WTC11 (cell line): ENCODE data around the gene CLPTM1L. TPM values are rescaled to one million over a fixed set of nuclear protein-coding genes. Genes with fewer than 3 reads are reported as not detected.

Experiments used
- ATAC-seq: fragments of 200-7000 bp; cut with Tn5 transposase; 2 replicates; pipeline ENCODE4 v1.10.0; 2021; ENCODE audit warnings: mild to moderate bottlenecking, moderate library complexity
- CTCF ChIA-PET: fragments of 300-600 bp; sonication (Branson Sonifier 250); formaldehyde crosslinking; loops from one replicate; lab custom pipeline; 2021; ENCODE audit warnings: antibody characterized with exemption; lab: Charles Lee
- POLR2A ChIA-PET: fragments of 350-600 bp; sonication (Branson Sonifier 250); formaldehyde crosslinking; loops from one replicate; lab custom pipeline; 2021; ENCODE audit warnings: antibody characterized with exemption; lab: Charles Lee
- DNase-seq: peaks from one replicate; pipeline ENCODE4 v3.0.0; 2021; ENCODE audit warnings: low spot score
- H3K27ac Mint-ChIP-seq: 2 replicates; pipeline ENCODE4 v1.8.0; 2021; ENCODE audit warnings: mixed read lengths
- H3K27me3 Mint-ChIP-seq: 2 replicates; pipeline ENCODE4 v1.8.0; 2021; ENCODE audit warnings: low read depth, mild to moderate bottlenecking, moderate library complexity, mixed read lengths
- H3K36me3 Mint-ChIP-seq: 2 replicates; pipeline ENCODE4 v1.8.0; 2021; ENCODE audit warnings: mixed read lengths
- H3K4me1 Mint-ChIP-seq: 2 replicates; pipeline ENCODE4 v1.8.0; 2022; ENCODE audit warnings: mixed read lengths
- H3K4me3 Mint-ChIP-seq: 2 replicates; pipeline ENCODE4 v1.8.0; 2021; ENCODE audit warnings: mild to moderate bottlenecking, moderate library complexity, mixed read lengths
- H3K9me3 Mint-ChIP-seq: 2 replicates; pipeline ENCODE4 v1.8.0; 2021; ENCODE audit warnings: mixed read lengths
- AFF4 ChIP-seq: sonication (generic); formaldehyde crosslinking; IDR thresholded peaks from 2 replicates; pipeline ENCODE4 v1.8.1; 2023; ENCODE audit warnings: mild to moderate bottlenecking, missing genetic modification reagents, borderline replicate concordance
- ARID4B ChIP-seq: sonication (generic); formaldehyde crosslinking; IDR thresholded peaks from 2 replicates; pipeline ENCODE4 v1.8.0; 2023; ENCODE audit warnings: missing genetic modification reagents, mild to moderate bottlenecking, borderline replicate concordance
- ATF2 ChIP-seq: sonication (generic); formaldehyde crosslinking; IDR thresholded peaks from 2 replicates; pipeline ENCODE4 v1.8.1; 2022; ENCODE audit warnings: low read depth, missing genetic modification reagents, borderline replicate concordance
- E2F1 ChIP-seq: sonication (generic); formaldehyde crosslinking; IDR thresholded peaks from 2 replicates; pipeline ENCODE4 v1.8.0; 2022; ENCODE audit warnings: mild to moderate bottlenecking, missing genetic modification reagents
- E2F4 ChIP-seq: sonication (generic); formaldehyde crosslinking; IDR thresholded peaks from 2 replicates; pipeline ENCODE4 v1.8.1; 2022; ENCODE audit warnings: low read depth, mild to moderate bottlenecking, moderate library complexity, missing genetic modification reagents, borderline replicate concordance
- IRF2 ChIP-seq: sonication (generic); formaldehyde crosslinking; IDR thresholded peaks from 2 replicates; pipeline ENCODE4 v1.8.0; 2022; ENCODE audit warnings: low read depth, missing genetic modification reagents, borderline replicate concordance
- MXD4 ChIP-seq: fragments of 250-450 bp; sonication (Bioruptor Pico); IDR thresholded peaks from 2 replicates; pipeline ENCODE4 v1.8.0; 2021; ENCODE audit warnings: mild to moderate bottlenecking, moderate library complexity, borderline replicate concordance
- NR1H2 ChIP-seq: sonication (generic); formaldehyde crosslinking; IDR thresholded peaks from 2 replicates; pipeline ENCODE4 v1.9.0; 2021; ENCODE audit warnings: mild to moderate bottlenecking, moderate library complexity, missing genetic modification reagents
- NR3C1 ChIP-seq: sonication (generic); formaldehyde crosslinking; conservative IDR thresholded peaks from 2 replicates; pipeline ENCODE4 v1.8.1; 2023; ENCODE audit warnings: low read depth, mild to moderate bottlenecking, missing genetic modification reagents
- PREB ChIP-seq: sonication (generic); formaldehyde crosslinking; IDR thresholded peaks from 2 replicates; pipeline ENCODE4 v1.8.1; 2022; ENCODE audit warnings: mild to moderate bottlenecking, missing genetic modification reagents, moderate library complexity, borderline replicate concordance
- RORB ChIP-seq: fragments of 250-450 bp; sonication (Bioruptor Pico); IDR thresholded peaks from 2 replicates; pipeline ENCODE4 v1.9.0; 2021; ENCODE audit warnings: mild to moderate bottlenecking
- USF1 ChIP-seq: sonication (generic); formaldehyde crosslinking; IDR thresholded peaks from 2 replicates; pipeline ENCODE4 v1.8.0; 2022; ENCODE audit warnings: mild to moderate bottlenecking, missing genetic modification reagents
- USF2 ChIP-seq: sonication (generic); formaldehyde crosslinking; IDR thresholded peaks from 2 replicates; pipeline ENCODE4 v1.8.1; 2023; ENCODE audit warnings: mild to moderate bottlenecking, missing genetic modification reagents, moderate library complexity
- ZMAT4 ChIP-seq: fragments of 250-450 bp; sonication (Bioruptor Pico); IDR thresholded peaks from 2 replicates; pipeline ENCODE4 v1.9.0; 2021; ENCODE audit warnings: mild to moderate bottlenecking
- total RNA-seq: library from RNA; stranded (reverse); gene quantifications from 3 replicates; pipeline ENCODE4 v1.2.3, GENCODE V29; 2021

CLPTM1L gene
- total RNA-seq, 1 experiment from 2014 or later = 92.8 TPM

- no peak for TF ChIP-seq AFF4
Measured at GRCh38 chr5:1368236-1368635, 23.3 kb upstream of the CLPTM1L start (continued).

- TF ChIP-seq USF2 (CRISPR knock-in tag) (no peak), ZMAT4 (CRISPR knock-in tag) (no peak), NR3C1 (CRISPR knock-in tag) (no peak), IRF2 (CRISPR knock-in tag) (no peak), RORB (no peak), NR1H2 (no peak), MXD4 (no peak), E2F1 (no peak)
- Mint-ChIP-seq H3K4me1 (peaks cover 12% of the 10 kb centered on the region; the same call in 1 of the 2 replicates), H3K36me3 (no peaks in the 10 kb centered on the region), H3K27me3 (peaks cover 2% of the 10 kb centered on the region; the same call in 1 of the 2 replicates), H3K9me3 (no peaks in the 10 kb centered on the region), H3K4me3 (no peak overlapping the region), H3K27ac (no peak overlapping the region)
- POLR2A ChIA-PET = interaction anchor here (0.7 kb wide), 1 partner anchor 15 kb away, joined by 3 read pairs; no protein-coding TSS in a partner anchor
- CTCF ChIA-PET = interaction anchor here (1.6 to 2.0 kb wide), 2 partner anchors 13 to 101 kb away, joined by 3 to 10 read pairs; no protein-coding TSS in a partner anchor
- ATAC-seq (no peak), DNase-seq (no peak)
Measured at GRCh38 chr5:1367149-1367548, 22.2 kb upstream of the CLPTM1L start.

GRCh38 chr5:1366514-1366913 is 21.6 kb upstream of the CLPTM1L start:
- Mint-ChIP-seq H3K27me3 (peaks cover 2% of the 10 kb centered on the region; the same call in 1 of the 2 replicates), H3K4me3 (no peak overlapping the region), H3K36me3 (no peaks in the 10 kb centered on the region), H3K27ac (no peak overlapping the region), H3K9me3 (no peaks in the 10 kb centered on the region), H3K4me1 (peaks cover 12% of the 10 kb centered on the region; the same call in 1 of the 2 replicates)
- ATAC-seq = no peak
- ChIA-PET POLR2A (no interaction called here), CTCF (interaction anchor here (1.6 to 2.0 kb wide), 2 partner anchors 14 to 102 kb away, joined by 3 to 10 read pairs; no protein-coding TSS in a partner anchor)
- no peak for DNase-seq
- no peak for TF ChIP-seq ARID4B (CRISPR knock-in tag)
- no peak for TF ChIP-seq PREB
- TF ChIP-seq E2F4 (CRISPR knock-in tag) = no peak
- no peak for TF ChIP-seq ATF2 (CRISPR knock-in tag)
- TF ChIP-seq USF1 (CRISPR knock-in tag) = no peak
